Measurements from ENCODE around the gene CBFA2T3.

- TF ChIP-seq CTCF (IDR thresholded peaks at IDR 0.05; ENCODE audit: control extremely low read depth in 1 of 3, insufficient read depth in 1 of 3, low read depth in 1 of 3, low read length in 3 of 3) (no peak), EZH2 (IDR thresholded peaks at IDR 0.05; ENCODE audit: low read depth, low read length, severe bottlenecking) (no peak), ASH2L (IDR thresholded peaks at IDR 0.05; ENCODE audit: low read length) (no peak), EGR1 (IDR thresholded peaks at IDR 0.05; ENCODE audit: borderline replicate concordance, low read depth, low read length) (no peak), GTF2F1 (IDR thresholded peaks at IDR 0.05; ENCODE audit: borderline replicate concordance, low read depth, low read length) (no peak), CHD2 (IDR thresholded peaks at IDR 0.05; ENCODE audit: low read length) (no peak), CEBPB (IDR thresholded peaks at IDR 0.05; ENCODE audit: low read depth, low read length) (no peak), POLR2A (IDR thresholded peaks at IDR 0.05; ENCODE audit: control extremely low read depth in 1 of 2, low read depth in 2 of 2, low read length in 2 of 2) (no peak), RAD21 (IDR thresholded peaks at IDR 0.05 in 1 of 2, conservative IDR thresholded peaks at IDR 0.05 in 1 of 2; ENCODE audit: low read depth in 2 of 2, low read length in 2 of 2) (no peak), JUND (IDR thresholded peaks at IDR 0.05; ENCODE audit: low read length) (no peak), TAF1 (IDR thresholded peaks at IDR 0.05; ENCODE audit: low read depth, low read length) (no peak)
- TF ChIP-seq, protein P1, sequence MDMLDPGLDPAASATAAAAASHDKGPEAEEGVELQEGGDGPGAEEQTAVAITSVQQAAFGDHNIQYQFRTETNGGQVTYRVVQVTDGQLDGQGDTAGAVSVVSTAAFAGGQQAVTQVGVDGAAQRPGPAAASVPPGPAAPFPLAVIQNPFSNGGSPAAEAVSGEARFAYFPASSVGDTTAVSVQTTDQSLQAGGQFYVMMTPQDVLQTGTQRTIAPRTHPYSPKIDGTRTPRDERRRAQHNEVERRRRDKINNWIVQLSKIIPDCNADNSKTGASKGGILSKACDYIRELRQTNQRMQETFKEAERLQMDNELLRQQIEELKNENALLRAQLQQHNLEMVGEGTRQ (IDR thresholded peaks at IDR 0.05; ENCODE audit: low read length), result no peak
Observed at GRCh38 chr16:88974916-88975215, 2.1 kb downstream of the CBFA2T3 start.
